GM18502 (cell line): ENCODE measurements around the gene C1GALT1.
"Not testable (repeated sequence)": the region's sequence is repeated elsewhere in the genome, so short reads cannot be mapped to it uniquely, and the experiment has no call there.

Source experiments
- ATAC-seq: cut with Tn5 transposase; IDR thresholded peaks from one replicate; pipeline ENCODE4 v1.9.1; 2021; ENCODE audit warnings: mild to moderate bottlenecking; ENCODE audit not compliant: unreplicated experiment, poor library complexity

C1GALT1 gene

GRCh38 chr7:7192798-7193788 is 10.7 kb downstream of the C1GALT1 start:
- not testable (repeated sequence) for ATAC-seq

GRCh38 chr7:7199592-7199991 is 17.2 kb downstream of the C1GALT1 start:
- not testable (repeated sequence) for ATAC-seq

- ATAC-seq: not testable (repeated sequence)
These were observed 17.9 kb downstream of the C1GALT1 start for GRCh38 chr7:7200255-7200654.

GRCh38 chr7:7201578-7202374 is 19.4 kb downstream of the C1GALT1 start:
- peak; percentile 98 for ATAC-seq

- no peak for ATAC-seq
These were observed 20.0 kb downstream of the C1GALT1 start for GRCh38 chr7:7202375-7202720.

- ATAC-seq: peak; percentile 40
These were observed 21.6 kb downstream of the C1GALT1 start for GRCh38 chr7:7203813-7204575.

- no peak for ATAC-seq
These were observed 25.5 kb downstream of the C1GALT1 start for GRCh38 chr7:7207876-7208275.

GRCh38 chr7:7208520-7208919 is 26.2 kb downstream of the C1GALT1 start:
- no peak for ATAC-seq

GRCh38 chr7:7209412-7210050 is 27.2 kb downstream of the C1GALT1 start:
- ATAC-seq: no peak

GRCh38 chr7:7210475-7211237 is 28.3 kb downstream of the C1GALT1 start:
- no peak for ATAC-seq

- ATAC-seq: no peak
These were observed 30.3 kb downstream of the C1GALT1 start for GRCh38 chr7:7212612-7213011.

- no peak for ATAC-seq
These were observed 32.3 kb downstream of the C1GALT1 start for GRCh38 chr7:7214398-7215347.

GRCh38 chr7:7216279-7216678 is 33.9 kb downstream of the C1GALT1 start:
- ATAC-seq: no peak

- no peak for ATAC-seq
These were observed 36.9 kb downstream of the C1GALT1 start for GRCh38 chr7:7219216-7219615.

GRCh38 chr7:7220821-7221220 is 38.5 kb downstream of the C1GALT1 start:
- no peak for ATAC-seq

- no peak for ATAC-seq
These were observed 39.3 kb downstream of the C1GALT1 start for GRCh38 chr7:7221599-7222038.

GRCh38 chr7:7223250-7223649 is 40.9 kb downstream of the C1GALT1 start:
- ATAC-seq: no peak

GRCh38 chr7:7226407-7226806 is 44.1 kb downstream of the C1GALT1 start:
- no peak for ATAC-seq
